Neural cell (in vitro differentiated cells): ENCODE results near the gene GPD1. TPM values are rescaled to one million over a fixed set of nuclear protein-coding genes. Genes with fewer than 3 reads are reported as not detected.
"Not testable (repeated sequence)": the region's sequence is repeated elsewhere in the genome, so short reads cannot be mapped to it uniquely, and the experiment has no call there.

ENCODE experiments used
- H2AFZ ChIP-seq: fragments of 200-600, 300-800 bp; sonication (generic), shearing (Covaris generic); 2 replicates; pipeline ENCODE4 v1.6.0; 2014; ENCODE audit warnings: low read depth, mild to moderate bottlenecking, antibody characterized with exemption, low read length, moderate library complexity
- H3F3A ChIP-seq: fragments of 200-600 bp; shearing (Covaris generic); 2 replicates; pipeline ENCODE4 v1.6.1; 2016; ENCODE audit warnings: mild to moderate bottlenecking, moderate library complexity, mixed read lengths, antibody characterized with exemption, low read length; ENCODE audit not compliant: insufficient read depth, poor library complexity, severe bottlenecking
- H3K27ac ChIP-seq: fragments of 200-600, 300-800 bp; sonication (generic), shearing (Covaris generic); 2 replicates; pipeline ENCODE4 v1.5.1; 2014; ENCODE audit warnings: mild to moderate bottlenecking, low read length, moderate library complexity
- H3K27me3 ChIP-seq: fragments of 300-800, 200-600 bp; sonication (generic), shearing (Covaris generic); 2 replicates; pipeline ENCODE4 v1.6.0; 2014; ENCODE audit warnings: mild to moderate bottlenecking, low read depth, low read length, moderate library complexity; ENCODE audit not compliant: insufficient read depth
- H3K36me3 ChIP-seq: fragments of 300-800, 200-600 bp; sonication (generic), shearing (Covaris generic); 2 replicates; pipeline ENCODE4 v1.5.1; 2014; ENCODE audit warnings: mild to moderate bottlenecking, antibody characterized with exemption, low read length, moderate library complexity; ENCODE audit not compliant: insufficient read depth
- H3K4me2 ChIP-seq: fragments of 300-800, 200-600 bp; sonication (generic), shearing (Covaris generic); 2 replicates; pipeline ENCODE4 v1.6.0; 2014; ENCODE audit warnings: mild to moderate bottlenecking, low read length
- H3K4me3 ChIP-seq: fragments of 300-800, 200-600 bp; sonication (generic), shearing (Covaris generic); 2 replicates; pipeline ENCODE4 v1.5.1; 2014; ENCODE audit warnings: mild to moderate bottlenecking, low read length, moderate library complexity
- H3K79me2 ChIP-seq: fragments of 200-600 bp; shearing (Covaris generic); replicated peaks from 2 replicates; pipeline ENCODE4 v1.6.0; 2014; ENCODE audit warnings: mild to moderate bottlenecking, low read length, moderate library complexity; ENCODE audit not compliant: insufficient read depth
- H3K9ac ChIP-seq: fragments of 300-800, 200-600 bp; sonication (generic), shearing (Covaris generic); 2 replicates; pipeline ENCODE4 v1.6.1; 2016; ENCODE audit warnings: mild to moderate bottlenecking, low read length, mixed read lengths
- H3K9me2 ChIP-seq: fragments of 200-600 bp; shearing (Covaris generic); 2 replicates; pipeline ENCODE4 v1.6.1; 2016; ENCODE audit warnings: mild to moderate bottlenecking, low read length, mixed read lengths; ENCODE audit not compliant: insufficient read depth
- H3K9me3 ChIP-seq: fragments of 200-600, 300-800 bp; sonication (generic), shearing (Covaris generic); 2 replicates; pipeline ENCODE4 v1.6.1; 2016; ENCODE audit warnings: mild to moderate bottlenecking, mixed run types, low read length, moderate library complexity, mixed read lengths
- H4K20me1 ChIP-seq: fragments of 200-600 bp; shearing (Covaris generic); 2 replicates; pipeline ENCODE4 v1.6.1; 2016; ENCODE audit warnings: mild to moderate bottlenecking, mixed run types; ENCODE audit not compliant: insufficient read depth
- CTCF ChIP-seq: fragments of 450-650 bp; IDR thresholded peaks from 2 replicates; pipeline ENCODE4 v1.5.1; 2014; ENCODE audit warnings: antibody characterized with exemption, mild to moderate bottlenecking, moderate library complexity; ENCODE audit not compliant: poor library complexity, severe bottlenecking
- EP300 ChIP-seq: fragments of 450-650 bp; conservative IDR thresholded peaks from 2 replicates; pipeline ENCODE4 v1.6.1; 2014; ENCODE audit warnings: antibody characterized with exemption, mild to moderate bottlenecking, moderate library complexity; ENCODE audit not compliant: poor library complexity, severe bottlenecking
- EZH2 ChIP-seq: fragments of 200-600, 300-800 bp; shearing (Covaris generic), sonication (generic); IDR thresholded peaks from 2 replicates; pipeline ENCODE4 v1.6.1; 2014; ENCODE audit warnings: antibody characterized with exemption, low read length, borderline replicate concordance, mild to moderate bottlenecking; ENCODE audit not compliant: insufficient read depth, poor library complexity, severe bottlenecking
- MXI1 ChIP-seq: fragments of 450-650 bp; conservative IDR thresholded peaks from 2 replicates; pipeline ENCODE4 v1.6.1; 2014; ENCODE audit warnings: antibody characterized with exemption, mild to moderate bottlenecking; ENCODE audit not compliant: poor library complexity, severe bottlenecking
- POLR2AphosphoS5 ChIP-seq: IDR thresholded peaks from 2 replicates; pipeline ENCODE4 v1.6.1; 2012
- RAD21 ChIP-seq: fragments of 450-650 bp; conservative IDR thresholded peaks from 2 replicates; pipeline ENCODE4 v1.6.1; 2014; ENCODE audit warnings: antibody characterized with exemption, mild to moderate bottlenecking, moderate library complexity
- REST ChIP-seq: IDR thresholded peaks from 2 replicates; pipeline ENCODE4 v1.6.1; 2012; ENCODE audit warnings: borderline replicate concordance
- SMC3 ChIP-seq: fragments of 450-650 bp; conservative IDR thresholded peaks from 2 replicates; pipeline ENCODE4 v1.6.1; 2014; ENCODE audit warnings: antibody characterized with exemption, mild to moderate bottlenecking, moderate library complexity; ENCODE audit not compliant: poor library complexity
- TAF1 ChIP-seq: IDR thresholded peaks from 2 replicates; pipeline ENCODE4 v1.6.1; 2012; ENCODE audit warnings: low read depth
- polyA plus RNA-seq: library from polyadenylated mRNA; depleted of rRNA; stranded (reverse); fragments of >200 nt; gene quantifications from 2 replicates; pipeline ENCODE4 v1.2.3, GENCODE V29; 2014

GPD1 gene
- polyA plus RNA-seq, 1 donor from 2014 or later: 1.5 TPM

GRCh38 chr12:50082644-50083043 is 21.2 kb upstream of the GPD1 start:
- TF ChIP-seq MXI1 (no peak), RAD21 (no peak), TAF1 (no peak), POLR2AphosphoS5 (no peak), CTCF (no peak), EP300 (no peak), EZH2 (no peak), REST (no peak), SMC3 (no peak)
- Histone ChIP-seq H3K9me2 (no peaks in the 10 kb centered on the region), H3K79me2 (peaks cover 7% of the 10 kb centered on the region), H3K4me3 (no peak overlapping the region), H3F3A (peaks cover 4% of the 10 kb centered on the region), H2AFZ (no peak overlapping the region), H3K27me3 (no peaks in the 10 kb centered on the region), H3K27ac (no peak overlapping the region), H3K9me3 (no peaks in the 10 kb centered on the region), H3K9ac (no peak overlapping the region), H4K20me1 (no peaks in the 10 kb centered on the region), H3K36me3 (no peaks in the 10 kb centered on the region), H3K4me2 (no peak overlapping the region)

- Histone ChIP-seq H3K9me2 (no peaks in the 10 kb centered on the region), H3K36me3 (no peaks in the 10 kb centered on the region), H4K20me1 (no peaks in the 10 kb centered on the region), H3K79me2 (peaks cover 7% of the 10 kb centered on the region), H3F3A (peaks cover 4% of the 10 kb centered on the region), H3K27me3 (no peaks in the 10 kb centered on the region), H2AFZ (no peak overlapping the region), H3K4me3 (no peak overlapping the region), H3K27ac (no peak overlapping the region), H3K9me3 (no peaks in the 10 kb centered on the region), H3K4me2 (no peak overlapping the region), H3K9ac (no peak overlapping the region)
- no peak for TF ChIP-seq CTCF
- TF ChIP-seq TAF1: no peak
- TF ChIP-seq POLR2AphosphoS5: no peak
- TF ChIP-seq SMC3: no peak
- no peak for TF ChIP-seq REST
These were observed 20.5 kb upstream of the GPD1 start for GRCh38 chr12:50083301-50083700.

- H3K27ac ChIP-seq: peak overlapping the region; percentile 90
- H2AFZ ChIP-seq: peak overlapping the region; percentile 52
These were observed 19.4 kb upstream of the GPD1 start for GRCh38 chr12:50084409-50084774.

More at GRCh38 chr12:50084409-50084774, 19.4 kb upstream of the GPD1 start:
- H3K9me3 ChIP-seq, H4K20me1 ChIP-seq, H3K27me3 ChIP-seq, H3K9me2 ChIP-seq, H3F3A ChIP-seq, H3K36me3 ChIP-seq: not testable (repeated sequence)
- Histone ChIP-seq H3K9ac (peak overlapping the region; percentile 91), H3K4me3 (peak overlapping the region; percentile 90), H3K79me2 (peaks cover 15% of the 10 kb centered on the region), H3K4me2 (peak overlapping the region; percentile 65)
